GM21717 (cell line): ENCODE results near the gene GAK.

Experiments
- ATAC-seq: cut with Tn5 transposase; IDR thresholded peaks from one replicate; pipeline ENCODE4 v1.9.1; 2021; ENCODE audit warnings: mild to moderate bottlenecking, moderate library complexity; ENCODE audit not compliant: unreplicated experiment

Gene GAK

GRCh38 chr4:909821-910220, 22.3 kb downstream of the GAK start:
- ATAC-seq: no peak

GRCh38 chr4:909131-909571, 23.0 kb downstream of the GAK start:
- ATAC-seq: no peak

DNA sequence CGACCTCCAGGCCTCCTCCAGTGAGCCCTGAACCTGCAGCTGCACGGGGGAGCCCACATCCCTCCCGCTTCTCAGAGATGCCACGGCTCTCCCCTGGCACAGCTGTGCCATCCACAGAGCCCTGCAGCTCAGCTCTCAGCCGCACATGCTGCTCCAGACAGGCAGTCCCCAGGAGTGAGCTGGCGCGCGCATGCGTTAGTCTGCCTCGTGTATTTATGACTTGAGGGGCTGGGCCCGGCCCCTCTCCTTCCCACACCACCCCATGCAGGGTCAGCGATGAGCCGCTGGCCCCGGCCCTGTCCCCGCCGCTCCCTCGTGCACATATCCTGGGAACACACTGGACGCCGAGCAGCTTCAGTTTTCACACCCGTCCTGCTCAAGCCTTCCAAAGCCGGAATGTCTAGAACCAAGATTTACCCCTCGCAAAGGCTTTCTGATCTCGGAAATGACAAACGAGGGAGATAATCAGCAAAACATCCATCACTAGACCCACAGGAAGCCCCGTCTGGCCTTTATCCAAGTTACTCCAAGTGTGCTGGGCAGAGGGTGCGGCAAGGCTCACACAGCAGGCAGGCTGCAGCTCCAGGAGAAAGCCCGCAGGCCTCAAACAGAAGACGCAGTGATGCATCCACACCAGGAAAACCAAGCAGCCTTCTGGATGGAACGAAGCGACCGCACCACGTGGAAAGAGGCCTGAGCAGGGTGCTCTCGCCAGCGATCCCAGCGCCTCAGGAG, 24.3 kb downstream of the GAK start:
- no peak for ATAC-seq

- no peak for ATAC-seq
Measured at GRCh38 chr4:907103-907400, 25.1 kb downstream of the GAK start.

DNA sequence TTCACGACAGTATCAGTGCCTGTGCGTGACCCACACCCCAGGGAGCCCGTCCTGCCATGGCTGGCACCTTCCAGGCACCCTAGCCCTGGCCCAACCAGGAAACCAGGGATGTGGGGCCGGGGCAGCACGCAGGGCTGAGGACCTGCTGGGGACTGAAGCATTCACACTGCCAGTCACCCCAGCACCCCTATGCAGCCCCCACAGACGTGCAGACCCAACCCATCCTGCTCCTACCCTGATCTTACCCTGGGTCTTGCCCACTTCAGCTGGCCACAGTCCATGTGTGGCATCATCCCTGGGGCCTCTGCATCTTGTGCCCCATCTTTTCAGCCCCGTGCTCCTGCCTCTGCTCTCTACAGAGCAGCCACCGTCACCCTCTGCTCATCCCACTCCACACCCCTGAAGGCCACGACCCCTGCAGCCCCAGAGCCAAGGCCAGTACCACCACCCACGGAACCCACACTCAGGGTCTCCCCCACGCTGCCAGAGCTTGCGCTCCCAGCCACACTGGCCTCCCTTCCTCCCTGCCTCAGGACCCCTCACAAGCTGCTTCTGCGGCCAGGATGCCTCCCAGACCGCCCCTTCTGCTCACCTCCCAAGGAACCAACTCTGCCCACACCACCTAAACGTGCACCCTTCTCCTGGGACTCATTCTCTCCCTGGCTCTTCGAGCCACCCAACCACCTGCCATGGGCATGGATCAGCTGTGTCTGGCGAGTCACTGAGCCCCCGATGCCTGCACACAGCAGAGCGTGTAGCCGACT, 25.6 kb downstream of the GAK start:
- ATAC-seq: no peak

DNA sequence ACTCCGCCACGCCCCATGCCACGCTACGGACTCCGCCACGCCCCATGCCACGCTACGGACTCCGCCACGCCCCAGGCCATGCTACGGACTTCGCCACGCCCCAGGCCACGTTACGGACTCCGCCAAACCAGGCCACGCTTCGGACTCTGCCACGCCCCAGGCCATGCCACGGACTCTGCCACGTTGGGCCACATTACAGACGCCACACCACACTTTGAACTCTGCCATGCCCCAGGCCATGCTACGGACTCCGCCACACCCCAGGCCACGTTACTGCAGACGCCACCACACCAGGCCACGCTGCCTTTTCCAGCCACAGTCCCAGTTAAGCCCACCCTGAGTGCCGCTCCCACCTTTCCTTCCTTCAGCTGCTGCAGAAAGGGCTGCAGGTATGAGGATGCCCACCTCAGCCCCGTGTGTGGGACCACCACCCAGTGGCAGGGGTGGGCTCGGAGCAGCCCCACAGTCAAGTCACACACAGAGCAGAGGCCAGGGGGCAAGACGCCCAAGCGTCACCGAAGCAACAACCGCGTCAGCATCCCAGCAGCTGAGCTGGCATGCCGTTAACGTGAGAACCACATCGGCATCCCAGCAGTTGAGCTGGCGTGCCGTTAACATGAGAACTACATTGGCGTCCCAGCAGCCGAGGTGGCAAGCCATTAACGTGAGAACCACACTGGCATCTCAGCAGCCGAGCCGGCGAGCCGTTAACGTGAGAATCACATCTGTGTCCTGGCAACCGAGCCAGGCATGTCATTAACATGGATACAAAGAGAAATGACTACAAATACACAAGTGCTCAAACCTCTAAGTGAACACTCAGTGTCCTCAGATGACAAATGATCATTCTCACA, 26.4 kb downstream of the GAK start:
- no peak for ATAC-seq

DNA sequence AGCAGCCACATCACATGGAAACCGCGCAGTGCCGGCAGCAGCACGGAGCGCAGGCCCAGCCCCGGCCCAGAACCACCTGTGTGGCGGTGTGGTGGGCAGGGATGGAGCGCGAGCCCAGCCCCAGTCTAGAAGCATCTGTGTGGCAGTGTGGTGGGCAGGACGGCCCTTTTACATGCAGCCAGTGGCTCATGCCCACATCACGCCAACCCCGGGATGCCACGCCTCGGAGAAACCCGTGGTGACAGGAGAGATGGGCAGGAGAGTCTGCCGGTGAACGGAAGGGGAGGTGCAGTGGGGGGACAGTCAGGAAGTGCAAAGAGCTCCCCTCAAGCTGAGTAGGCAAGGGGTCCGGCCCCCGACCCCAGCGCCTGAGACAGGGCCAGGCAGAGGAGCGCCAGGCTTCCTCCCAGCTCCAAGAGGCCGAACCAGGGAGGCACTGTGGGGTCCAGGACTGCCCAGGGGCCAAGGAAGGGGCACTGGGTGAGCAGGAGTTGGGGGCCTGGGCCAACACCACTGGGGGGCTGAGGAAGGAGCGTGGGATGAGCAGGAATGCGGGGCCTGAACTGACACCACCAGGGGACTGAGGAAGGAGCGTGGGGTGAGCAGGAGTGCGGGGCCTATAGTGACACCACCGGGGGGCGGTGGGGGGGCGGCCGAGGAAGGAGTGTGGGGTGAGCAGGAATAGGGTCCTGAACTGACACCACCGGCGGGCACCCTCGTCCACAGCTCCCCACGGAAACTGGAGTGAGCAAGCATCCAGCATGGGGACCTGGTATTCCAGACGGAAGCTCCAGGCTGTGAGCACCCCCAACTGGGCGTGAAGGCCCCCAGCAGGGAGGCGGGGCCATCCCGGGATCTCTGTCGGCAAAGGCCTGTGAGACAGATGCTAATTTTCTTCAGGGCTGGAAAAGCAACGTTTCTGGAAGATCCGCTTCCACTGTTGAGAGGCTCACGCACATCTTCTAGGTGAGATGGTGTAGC, 28.8 kb downstream of the GAK start:
- ATAC-seq: no peak

GRCh38 chr4:901192-901910, 30.8 kb downstream of the GAK start:
- no peak for ATAC-seq

- ATAC-seq: no peak
Measured at GRCh38 chr4:900721-901120, 31.4 kb downstream of the GAK start.

GRCh38 chr4:900073-900472, 32.0 kb downstream of the GAK start:
- ATAC-seq: no peak

DNA sequence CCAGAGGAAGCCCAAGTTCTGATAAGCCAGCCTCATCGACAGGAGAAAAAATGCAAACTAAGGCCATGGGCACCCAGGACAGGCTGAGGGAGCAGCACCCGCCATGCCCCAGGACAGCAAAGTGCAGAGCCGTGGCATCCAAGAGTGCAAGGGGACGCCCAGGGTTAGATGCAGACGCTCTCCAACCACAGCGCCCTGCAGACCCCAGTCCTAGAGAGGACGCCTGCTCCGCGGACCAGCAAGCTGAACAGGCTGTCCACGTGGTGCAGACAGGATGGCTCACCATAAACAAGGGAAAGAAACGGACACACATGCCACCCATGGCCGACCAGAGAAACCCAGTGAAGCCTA, 32.6 kb downstream of the GAK start:
- ATAC-seq: no peak

- ATAC-seq: no peak
Measured at GRCh38 chr4:898869-899555, 33.1 kb downstream of the GAK start.

- no peak for ATAC-seq
Measured at GRCh38 chr4:898123-898522, 34.0 kb downstream of the GAK start.

- no peak for ATAC-seq
Measured at GRCh38 chr4:896630-897029, 35.5 kb downstream of the GAK start.

DNA sequence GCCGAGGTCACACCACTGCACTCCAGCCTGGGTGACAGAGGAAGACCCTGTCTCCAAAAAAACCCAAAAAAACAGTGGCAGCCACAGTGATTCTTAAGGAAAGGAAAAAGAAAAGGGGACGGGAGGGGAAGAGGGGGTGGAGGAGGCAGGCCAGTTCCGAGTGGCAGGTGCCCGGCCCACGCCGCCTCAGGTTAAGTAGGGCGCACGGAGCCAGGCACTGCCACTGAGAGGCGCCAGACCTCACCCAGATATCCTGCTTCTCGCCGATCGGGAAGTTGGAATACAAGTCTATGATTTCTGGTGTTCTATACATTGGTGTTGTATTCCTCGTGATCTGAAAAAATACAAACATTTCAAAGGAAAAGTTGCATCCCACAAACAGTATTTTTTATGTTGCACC, 35.9 kb downstream of the GAK start:
- no peak for ATAC-seq

- no peak for ATAC-seq
Measured at GRCh38 chr4:895596-895995, 36.5 kb downstream of the GAK start.

DNA sequence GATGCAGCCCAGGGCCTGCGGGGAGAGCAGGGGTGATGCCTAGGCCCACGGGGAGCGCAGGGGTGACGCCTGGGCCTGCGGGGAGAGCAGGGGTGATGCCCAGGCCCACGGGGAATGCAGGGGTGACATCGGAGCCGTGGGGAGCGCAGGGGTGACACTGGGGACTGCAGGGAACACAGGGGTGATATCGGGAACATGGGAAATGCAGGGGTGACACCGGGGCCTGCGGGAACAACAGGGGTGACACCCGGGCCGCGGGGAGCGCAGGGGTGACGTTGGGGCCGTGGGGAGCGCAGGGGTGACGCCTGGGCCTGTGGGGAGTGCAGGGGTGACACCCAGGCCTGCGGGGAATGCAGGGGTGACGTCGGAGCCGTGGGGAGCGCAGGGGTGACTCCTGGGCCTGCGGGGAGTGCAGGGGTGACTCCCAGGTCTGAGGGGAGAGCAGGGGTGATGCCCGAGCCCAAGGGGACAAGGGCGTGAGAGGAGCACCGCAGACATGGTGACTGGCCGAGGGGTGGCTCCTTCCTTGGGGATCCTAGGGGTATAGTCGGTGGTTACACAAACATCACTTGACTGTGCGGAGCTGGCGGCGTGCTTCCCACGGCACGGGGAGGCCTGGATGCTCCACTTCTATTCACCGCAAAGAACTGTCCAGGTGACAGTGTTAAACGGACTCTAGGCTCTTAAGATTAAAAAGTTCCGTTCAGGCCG, 38.0 kb downstream of the GAK start:
- ATAC-seq: no peak

DNA sequence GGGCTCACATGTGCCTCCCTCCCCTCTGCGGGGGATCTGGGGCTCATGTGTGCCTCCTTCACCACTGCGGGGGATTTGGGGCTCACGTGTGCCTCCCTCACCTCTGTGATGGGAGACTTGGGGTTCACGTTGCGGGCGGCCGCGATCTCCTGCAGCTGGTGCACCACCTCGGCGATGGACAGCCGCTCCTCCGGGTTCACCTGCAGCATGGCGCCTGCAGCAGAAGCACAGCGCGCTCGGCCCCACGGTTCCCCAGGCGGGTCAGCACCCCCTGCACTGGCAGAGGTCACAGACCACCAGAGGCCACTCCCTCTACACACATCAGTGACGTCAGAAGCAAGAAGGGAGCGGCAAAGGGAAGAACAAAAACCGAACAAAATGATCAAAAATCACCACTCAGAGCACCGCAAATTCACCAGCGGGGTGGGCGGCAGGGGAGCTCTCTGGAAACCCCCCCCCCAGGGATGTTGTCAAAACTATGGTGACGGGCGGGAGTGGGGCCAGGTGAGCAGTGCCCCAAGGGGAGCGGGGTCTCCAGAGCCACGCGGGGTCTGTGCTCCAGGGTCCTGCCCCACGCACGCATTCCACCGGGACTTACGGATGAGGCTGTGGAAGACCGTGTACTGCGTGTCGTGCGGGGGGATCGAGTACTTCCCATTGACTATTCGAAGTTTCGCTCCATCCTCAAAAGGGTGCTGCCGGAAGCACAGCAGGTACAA, 38.7 kb downstream of the GAK start:
- no peak for ATAC-seq
